Endothelial cell of umbilical vein (primary cell): ENCODE results near the gene C4orf50. TPM values are rescaled to one million over a fixed set of nuclear protein-coding genes. Genes with fewer than 3 reads are reported as not detected.

Experiments used
- BruUV-seq: library from RNA; stranded (reverse); fragments of 400-500 nt; replicated peaks from 2 replicates; lab custom pipeline; 2021; lab: Mats Ljungman, UMichigan
- CTCF ChIA-PET: fragments of 300-600, 350-600 bp; sonication (Branson Sonifier 250); formaldehyde crosslinking; loops from one replicate; lab custom pipeline; 2021; ENCODE audit warnings: antibody characterized with exemption, inconsistent platforms; lab: Charles Lee
- POLR2A ChIA-PET: fragments of 300-600, 350-600 bp; sonication (Branson Sonifier 250); formaldehyde crosslinking; loops from one replicate; lab custom pipeline; 2021; ENCODE audit warnings: antibody characterized with exemption, inconsistent platforms; lab: Charles Lee
- DNase-seq: peaks from one replicate; pipeline ENCODE4 v3.0.0-alpha.2; 2011; ENCODE audit warnings: low read depth, low spot score
- FAIRE-seq: peaks from 2 replicates; lab custom pipeline; 2011; peaks lifted over from hg19 to GRCh38; lab: Jason Lieb, UNC
- H2AFZ ChIP-seq: 2 replicates; pipeline ENCODE4 v1.6.0; 2012; ENCODE audit warnings: low read depth, low read length, control low read depth, inconsistent platforms
- H3K27ac ChIP-seq: 2 replicates; pipeline ENCODE4 v1.5.1; 2011; ENCODE audit warnings: low read depth, mild to moderate bottlenecking, control low read depth, low read length, moderate library complexity; ENCODE audit not compliant: insufficient read depth
- H3K27me3 ChIP-seq, 2 experiments: 2 replicates each; pipeline versions ENCODE4 v1.6.0 to v1.6.1; 2011; ENCODE audit warnings: low read length in 2 of 2, mixed read lengths in 1 of 2; ENCODE audit not compliant: control insufficient read depth in 2 of 2, insufficient read depth in 2 of 2
- H3K36me3 ChIP-seq, 2 experiments: 2 replicates in 1 of 2; 3 replicates in 1 of 2; pipeline ENCODE4 v1.5.1; 2011; ENCODE audit warnings: low read length in 2 of 2, mild to moderate bottlenecking in 1 of 2, moderate library complexity in 1 of 2; ENCODE audit not compliant: control insufficient read depth in 2 of 2, insufficient read depth in 2 of 2; ENCODE audit errors: extremely low read depth in 1 of 2
- H3K4me1 ChIP-seq: 3 replicates; pipeline ENCODE4 v1.5.1; 2011; ENCODE audit warnings: mild to moderate bottlenecking, low read length; ENCODE audit not compliant: control insufficient read depth, insufficient read depth; ENCODE audit errors: extremely low read depth
- H3K4me2 ChIP-seq: 2 replicates; pipeline ENCODE4 v1.6.1; 2011; ENCODE audit warnings: low read length, control low read depth, mixed read lengths; ENCODE audit not compliant: insufficient read depth
- H3K4me3 ChIP-seq, 3 experiments: fragments of 200-600 bp in 1 of 3; sonication (generic), shearing (Covaris generic) in 1 of 3; replicated peaks in 1 of 3; 2 replicates each; pipeline ENCODE4 v1.5.1; 2011 to 2016; ENCODE audit warnings: control low read depth in 3 of 3, low read length in 3 of 3, mild to moderate bottlenecking in 2 of 3, inconsistent platforms in 1 of 3, low read depth in 1 of 3, moderate library complexity in 1 of 3; ENCODE audit not compliant: insufficient read depth in 1 of 3
- H3K79me2 ChIP-seq: 2 replicates; pipeline ENCODE4 v1.6.0; 2012; ENCODE audit warnings: low read length, inconsistent platforms; ENCODE audit not compliant: control insufficient read depth, insufficient read depth
- H3K9ac ChIP-seq: replicated peaks from 2 replicates; pipeline ENCODE3; 2011; ENCODE audit warnings: low read length, control low read depth; ENCODE audit not compliant: insufficient read depth; ENCODE audit errors: extremely low read depth
- H3K9me1 ChIP-seq: replicated peaks from 3 replicates; pipeline ENCODE4 v1.6.0; 2011; ENCODE audit warnings: mild to moderate bottlenecking, low read length; ENCODE audit not compliant: control insufficient read depth, insufficient read depth; ENCODE audit errors: extremely low read depth
- H3K9me3 ChIP-seq: replicated peaks from 2 replicates; pipeline ENCODE4 v1.5.1; 2012; ENCODE audit warnings: low read length, inconsistent platforms; ENCODE audit not compliant: control insufficient read depth, insufficient read depth
- H4K20me1 ChIP-seq: replicated peaks from 2 replicates; pipeline ENCODE3; 2011; ENCODE audit warnings: mild to moderate bottlenecking, low read length; ENCODE audit not compliant: control insufficient read depth, insufficient read depth; ENCODE audit errors: extremely low read depth
- CTCF ChIP-seq, 2 donors: IDR thresholded peaks; 1 replicate in 1 of 2; 2 replicates in 1 of 2; pipeline ENCODE4 v1.5.1; 2011; ENCODE audit warnings: low read length in 2 of 2, mild to moderate bottlenecking in 2 of 2, moderate library complexity in 2 of 2, control low read depth in 1 of 2, inconsistent platforms in 1 of 2, low read depth in 1 of 2; ENCODE audit not compliant: insufficient read depth in 1 of 2; ENCODE audit errors: extremely low read depth in 1 of 2
- EZH2 ChIP-seq: IDR thresholded peaks from 2 replicates; pipeline ENCODE4 v1.6.1; 2012; ENCODE audit warnings: borderline replicate concordance, low read depth, mild to moderate bottlenecking, moderate library complexity, low read length, inconsistent platforms; ENCODE audit not compliant: severe bottlenecking
- GATA2 ChIP-seq: IDR thresholded peaks from 2 replicates; pipeline ENCODE4 v1.7.0; 2011; ENCODE audit warnings: low read depth, mild to moderate bottlenecking, moderate library complexity, mixed read lengths, low read length; ENCODE audit not compliant: insufficient read length, insufficient read depth
- JUN ChIP-seq: IDR thresholded peaks from 2 replicates; pipeline ENCODE4 v1.6.1; 2011; ENCODE audit warnings: borderline replicate concordance, low read depth; ENCODE audit not compliant: insufficient read length, insufficient read depth
- MAX ChIP-seq: IDR thresholded peaks from 2 replicates; pipeline ENCODE4 v1.6.1; 2011; ENCODE audit not compliant: insufficient read depth, insufficient read length
- MYC ChIP-seq: IDR thresholded peaks from one replicate; pipeline ENCODE4 v1.6.1; 2011; ENCODE audit warnings: mild to moderate bottlenecking, low read depth, low read length
- POLR2AphosphoS5 ChIP-seq: IDR thresholded peaks from 2 replicates; pipeline ENCODE4 v1.6.1; 2012; ENCODE audit warnings: low read depth, mild to moderate bottlenecking, control low read depth, low read length, moderate library complexity; ENCODE audit not compliant: insufficient read depth
- dilution Hi-C: fragments of 300-500 bp; cut with MboI; formaldehyde crosslinking; loops from one replicate; pipeline ENCODE4 v1.15.0; 2019; ENCODE audit warnings: low sequenced_read_pairs; ENCODE audit not compliant: extremely low pct_ligation_motif_present
- intact Hi-C: fragments of 100-400 bp; cut with micrococcal nuclease; formaldehyde crosslinking; loops from one replicate; pipeline ENCODE4 v1.10.0; 2022
- polyA plus RNA-seq, 4 experiments: library from polyadenylated mRNA; depleted of rRNA in 3 of 4; stranded (reverse) in 3 of 4; unstranded in 1 of 4; fragments of >200 nt; gene quantifications; 2 replicates each; pipeline versions ENCODE4 v1.2.1 to v1.2.3, GENCODE V29; 2011 to 2012; ENCODE audit warnings: missing spikeins in 1 of 4
- total RNA-seq: library from RNA; stranded (reverse); gene quantifications from 2 replicates; pipeline ENCODE4 v1.2.3, GENCODE V29; 2021

Gene C4orf50
- total and polyA plus RNA-seq, 2 donors (not counting 3 experiments of a cell fraction or from before 2014, with no cell fraction given) = not detected

GRCh38 chr4:5991405-5991804 lies 26.8 kb downstream of the C4orf50 start:
- Histone ChIP-seq H3K79me2 (no peaks in the 10 kb centered on the region), H2AFZ (no peak overlapping the region), H3K27ac (no peak overlapping the region), H3K9me3 (no peaks in the 10 kb centered on the region), H3K9me1 (no peaks in the 10 kb centered on the region), H3K36me3 (no peaks in the 10 kb centered on the region), H3K4me3 (no peak overlapping the region), H3K4me2 (no peak overlapping the region), H3K4me1 (no peaks in the 10 kb centered on the region), H4K20me1 (no peaks in the 10 kb centered on the region), H3K9ac (no peak overlapping the region), H3K27me3 (no peaks in the 10 kb centered on the region)
- intact Hi-C loops = no loop called here
- POLR2A ChIA-PET = no interaction called here
- no peak for FAIRE-seq
- BruUV-seq = no TSS peak
- CTCF ChIA-PET = no interaction called here
- TF ChIP-seq MYC (no peak), POLR2AphosphoS5 (no peak), MAX (no peak), JUN (no peak), EZH2 (no peak), GATA2 (no peak), CTCF (IDR thresholded peaks at IDR 0.05; ENCODE audit: extremely low read depth in 1 of 2, insufficient read depth in 1 of 2, low read depth in 1 of 2, low read length in 2 of 2) (no peak)
- dilution Hi-C loops = no loop called here
- no peak for DNase-seq
